Stimulated activated CD4-positive, alpha-beta T cell treated with anti-CD3 and anti-CD28 coated beads, TNF-alpha, amount 100 ng/mL, for 1 hour (primary cell): ENCODE measurements around the gene ABCA6.

Experiments used
- DNase-seq, 3 donors: peaks; one replicate each; pipeline ENCODE4 v3.0.0-alpha.2; 2020; ENCODE audit warnings: low read depth in 3 of 3, low spot score in 1 of 3

The ABCA6 gene

GRCh38 chr17:69143683-69144231 lies 2.1 kb upstream of the ABCA6 start:
- DNase-seq, result no peak

GRCh38 chr17:69143151-69143550 lies 1.5 kb upstream of the ABCA6 start:
- no peak for DNase-seq

- no peak for DNase-seq
Measured at GRCh38 chr17:69142175-69142802, 594 bp upstream of the ABCA6 start.

GRCh38 chr17:69134112-69134511 lies 7.6 kb downstream of the ABCA6 start:
- DNase-seq, result no peak

GRCh38 chr17:69130627-69131296 lies 10.9 kb downstream of the ABCA6 start:
- no peak for DNase-seq

- no peak for DNase-seq
Measured at GRCh38 chr17:69123626-69124025, 18.1 kb downstream of the ABCA6 start.

- DNase-seq, result no peak
Measured at GRCh38 chr17:69122065-69122464, 19.6 kb downstream of the ABCA6 start.

- DNase-seq, result no peak
Measured at GRCh38 chr17:69117855-69118784, 23.6 kb downstream of the ABCA6 start.

- no peak for DNase-seq
Measured at GRCh38 chr17:69111794-69112193, 29.9 kb downstream of the ABCA6 start.

- DNase-seq, result no peak
Measured at GRCh38 chr17:69105907-69106730, 35.6 kb downstream of the ABCA6 start.

GRCh38 chr17:69103557-69104233 lies 38.0 kb downstream of the ABCA6 start:
- no peak for DNase-seq

- no peak for DNase-seq
Measured at GRCh38 chr17:69098625-69099024, 43.1 kb downstream of the ABCA6 start.

- no peak for DNase-seq
Measured at GRCh38 chr17:69096541-69096940, 45.2 kb downstream of the ABCA6 start.

GRCh38 chr17:69093995-69094394 lies 47.7 kb downstream of the ABCA6 start:
- no peak for DNase-seq

GRCh38 chr17:69093279-69093789 lies 48.4 kb downstream of the ABCA6 start:
- DNase-seq, result no peak

- DNase-seq, result no peak
Measured at GRCh38 chr17:69090365-69090764, 51.3 kb downstream of the ABCA6 start.

GRCh38 chr17:69088643-69089200 lies 53.0 kb downstream of the ABCA6 start:
- no peak for DNase-seq

GRCh38 chr17:69086641-69087040 lies 55.1 kb downstream of the ABCA6 start:
- no peak for DNase-seq

- DNase-seq, result no peak
Measured at GRCh38 chr17:69084911-69085310, 56.8 kb downstream of the ABCA6 start.

- DNase-seq, result no peak
Measured at GRCh38 chr17:69082696-69083095, 59.0 kb downstream of the ABCA6 start.
